Fibroblast of pulmonary artery (primary cell): Measurements from ENCODE around the gene SOX13.
A peak's percentile ranks its signal among the peaks of the same experiment; 100 is the strongest.

ENCODE experiments used
- DNase-seq: peaks from one replicate; pipeline ENCODE4 v3.0.0-alpha.2; 2010; ENCODE audit warnings: low read depth
- H3K4me3 ChIP-seq: replicated peaks from 2 replicates; pipeline ENCODE4 v1.5.1; 2011; ENCODE audit warnings: low read depth, mild to moderate bottlenecking, control low read depth, low read length, moderate library complexity
- CTCF ChIP-seq: IDR thresholded peaks from 2 replicates; pipeline ENCODE4 v1.5.1; 2011; ENCODE audit warnings: mild to moderate bottlenecking, control low read depth, low read length, inconsistent platforms; ENCODE audit errors: missing control alignments

The SOX13 gene

GRCh38 chr1:204130981-204131892, 58.3 kb downstream of the SOX13 start:
- H3K4me3 ChIP-seq: no peak overlapping the region
- peak; percentile 6 for TF ChIP-seq CTCF
- peak; percentile 86 for DNase-seq

GRCh38 chr1:204131978-204132377, 59.1 kb downstream of the SOX13 start:
- H3K4me3 ChIP-seq: no peak overlapping the region
- TF ChIP-seq CTCF: no peak
- no peak for DNase-seq

GRCh38 chr1:204132718-204133117, 59.8 kb downstream of the SOX13 start:
- no peak for DNase-seq
- H3K4me3 ChIP-seq: no peak overlapping the region
- TF ChIP-seq CTCF: no peak

- no peak for TF ChIP-seq CTCF
- H3K4me3 ChIP-seq: no peak overlapping the region
- no peak for DNase-seq
These were observed 61.2 kb downstream of the SOX13 start for GRCh38 chr1:204134103-204134502.

- H3K4me3 ChIP-seq: no peak overlapping the region
- TF ChIP-seq CTCF: no peak
- DNase-seq: no peak
These were observed 63.9 kb downstream of the SOX13 start for GRCh38 chr1:204136814-204137213.

GRCh38 chr1:204139088-204139487, 66.2 kb downstream of the SOX13 start:
- no peak for DNase-seq
- no peak for TF ChIP-seq CTCF
- H3K4me3 ChIP-seq: no peak overlapping the region

GRCh38 chr1:204139952-204140351, 67.0 kb downstream of the SOX13 start:
- no peak for TF ChIP-seq CTCF
- H3K4me3 ChIP-seq: no peak overlapping the region
- DNase-seq: no peak
